ENCODE measurements around the gene DCUN1D2.

DCUN1D2 gene

DNA sequence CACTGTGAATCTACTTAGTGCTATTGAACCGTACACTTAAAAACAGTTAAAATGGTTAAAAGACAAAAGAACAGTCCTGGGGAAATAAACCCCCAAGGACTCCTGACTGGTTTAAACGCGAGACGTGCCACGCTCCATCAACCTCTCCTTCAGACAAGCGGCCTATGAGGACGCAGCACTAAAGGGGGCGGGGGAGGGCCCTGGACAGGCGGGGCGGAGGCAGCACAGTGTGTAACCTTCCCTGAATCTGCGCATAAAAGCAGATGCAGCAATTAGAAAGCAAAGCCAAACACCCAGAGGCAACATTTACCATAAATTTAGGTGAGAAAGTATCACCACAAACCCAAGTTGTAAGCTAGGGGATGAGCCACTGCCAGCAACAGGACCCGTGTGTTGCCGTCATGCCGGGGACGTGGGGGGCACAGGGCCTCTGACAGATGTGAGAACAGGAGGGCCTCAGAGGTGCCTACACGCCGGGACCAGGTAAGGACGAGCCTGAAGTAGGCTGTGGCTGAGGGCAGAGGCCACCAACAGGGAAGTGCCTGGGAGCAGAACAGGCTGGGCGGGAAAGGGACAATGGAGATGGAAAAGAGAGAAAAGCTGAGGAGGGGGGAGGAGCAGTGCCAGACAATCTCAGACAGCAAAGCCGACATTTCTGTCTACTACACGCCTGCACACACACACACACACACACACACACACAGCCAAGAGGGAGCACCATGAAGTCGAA lies 21.9 kb downstream of the DCUN1D2 start:
- peaks cover 4 to 44% (median 24%) of the 10 kb centered on the region in 3 donors for H3K36me3 ChIP-seq
- H3K4me3 ChIP-seq: no peak overlapping the region

DNA sequence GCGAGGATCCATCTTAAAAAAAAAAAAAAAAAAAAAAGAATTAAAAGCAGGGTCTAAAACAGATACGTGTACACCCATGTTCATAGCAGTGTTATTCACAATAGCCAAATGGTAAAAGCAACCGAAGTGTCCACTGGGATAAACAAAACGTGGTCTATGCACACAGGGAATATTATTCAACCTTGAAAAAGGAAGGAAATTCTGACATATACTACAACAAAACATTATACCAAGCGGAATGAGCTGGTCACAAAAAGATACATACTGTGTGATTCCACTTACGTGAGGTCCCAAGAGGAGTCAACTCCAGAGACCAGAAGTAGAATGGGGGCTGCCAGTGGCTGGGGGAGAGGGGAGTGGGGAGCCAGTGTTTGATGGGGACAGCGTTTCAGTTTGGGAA lies 22.5 kb downstream of the DCUN1D2 start:
- no peak overlapping the region for H3K4me3 ChIP-seq
- no peak overlapping the region for H3K27ac ChIP-seq
- H3K9me3 ChIP-seq: no peaks in the 10 kb centered on the region
- H3K36me3 ChIP-seq: peaks cover 0 to 40% (median 18%) of the 10 kb centered on the region in 3 donors
- no peak for DNase-seq
- TF ChIP-seq, protein P1, sequence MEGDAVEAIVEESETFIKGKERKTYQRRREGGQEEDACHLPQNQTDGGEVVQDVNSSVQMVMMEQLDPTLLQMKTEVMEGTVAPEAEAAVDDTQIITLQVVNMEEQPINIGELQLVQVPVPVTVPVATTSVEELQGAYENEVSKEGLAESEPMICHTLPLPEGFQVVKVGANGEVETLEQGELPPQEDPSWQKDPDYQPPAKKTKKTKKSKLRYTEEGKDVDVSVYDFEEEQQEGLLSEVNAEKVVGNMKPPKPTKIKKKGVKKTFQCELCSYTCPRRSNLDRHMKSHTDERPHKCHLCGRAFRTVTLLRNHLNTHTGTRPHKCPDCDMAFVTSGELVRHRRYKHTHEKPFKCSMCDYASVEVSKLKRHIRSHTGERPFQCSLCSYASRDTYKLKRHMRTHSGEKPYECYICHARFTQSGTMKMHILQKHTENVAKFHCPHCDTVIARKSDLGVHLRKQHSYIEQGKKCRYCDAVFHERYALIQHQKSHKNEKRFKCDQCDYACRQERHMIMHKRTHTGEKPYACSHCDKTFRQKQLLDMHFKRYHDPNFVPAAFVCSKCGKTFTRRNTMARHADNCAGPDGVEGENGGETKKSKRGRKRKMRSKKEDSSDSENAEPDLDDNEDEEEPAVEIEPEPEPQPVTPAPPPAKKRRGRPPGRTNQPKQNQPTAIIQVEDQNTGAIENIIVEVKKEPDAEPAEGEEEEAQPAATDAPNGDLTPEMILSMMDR (IDR thresholded peaks at IDR 0.05): no peak
- intact Hi-C loops (cut with DNase I; ENCODE audit: low total_unique reads): no loop called here
- no peaks in the 10 kb centered on the region for H3K27me3 ChIP-seq
- peaks cover 0 to 4% (median 0%) of the 10 kb centered on the region in 4 donors for H3K4me1 ChIP-seq

More for the DNA sequence above, 21.9 kb downstream of the DCUN1D2 start:
- TF ChIP-seq, protein P1 (IDR thresholded peaks at IDR 0.05): no peak
- DNase-seq: no peak
- no peak overlapping the region for H3K27ac ChIP-seq
- intact Hi-C loops (cut with DNase I; ENCODE audit: low total_unique reads): no loop called here
- H3K4me1 ChIP-seq: peaks cover 0 to 4% (median 0%) of the 10 kb centered on the region in 4 donors
- no peaks in the 10 kb centered on the region for H3K27me3 ChIP-seq
- H3K9me3 ChIP-seq: no peaks in the 10 kb centered on the region

DNA sequence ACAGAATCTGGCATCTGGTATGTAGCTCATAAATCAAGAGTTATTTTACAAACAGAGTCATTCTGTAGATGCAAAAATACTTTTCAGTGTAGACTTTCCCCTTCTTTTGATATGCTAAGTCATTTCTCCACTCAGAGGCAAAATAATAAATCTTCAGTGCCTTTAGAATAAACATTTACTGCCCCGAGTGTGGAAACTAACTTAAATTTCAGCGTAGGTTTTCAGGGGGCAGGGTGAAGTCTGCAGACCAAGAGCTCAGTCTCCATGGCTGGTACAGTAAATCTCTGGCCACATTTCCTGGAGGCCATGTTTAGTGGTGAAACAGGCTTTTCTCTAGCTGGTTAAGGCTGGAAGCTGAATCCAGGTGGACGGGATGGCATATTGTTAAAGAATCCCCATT lies 24.1 kb downstream of the DCUN1D2 start:
- Histone ChIP-seq H3K4me3 (no peak overlapping the region), H3K9me3 (no peaks in the 10 kb centered on the region), H3K36me3 (peaks cover 0 to 28% (median 21%) of the 10 kb centered on the region in 3 donors), H3K27me3 (no peaks in the 10 kb centered on the region), H3K4me1 (peaks cover 0 to 4% (median 0%) of the 10 kb centered on the region in 4 donors), H3K27ac (no peak overlapping the region)
- intact Hi-C loops (cut with DNase I; ENCODE audit: low total_unique reads): no loop called here
- no peak for DNase-seq
- TF ChIP-seq, protein P1 (IDR thresholded peaks at IDR 0.05): no peak

DNA sequence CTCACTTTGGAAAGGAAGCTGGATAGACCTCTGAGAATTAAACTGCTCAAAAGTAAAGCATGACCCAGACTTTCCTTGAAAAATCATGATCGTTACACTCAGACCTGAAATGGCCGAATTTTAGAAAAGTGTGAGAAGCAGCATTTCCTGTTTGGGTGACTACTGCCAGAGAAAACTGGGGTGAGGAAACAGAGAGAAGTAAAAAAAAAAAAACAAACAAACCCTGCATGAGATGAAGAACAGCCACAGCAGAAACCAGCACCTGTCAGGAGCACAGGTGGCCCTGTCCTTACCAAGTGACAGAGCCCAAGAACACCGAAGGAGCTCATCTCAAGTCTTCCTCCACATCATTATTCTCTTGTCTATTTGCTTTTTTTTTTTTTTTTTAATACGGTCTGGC lies 25.2 kb downstream of the DCUN1D2 start:
- TF ChIP-seq, protein P1 (IDR thresholded peaks at IDR 0.05): no peak
- Histone ChIP-seq H3K9me3 (no peaks in the 10 kb centered on the region), H3K27me3 (no peaks in the 10 kb centered on the region), H3K4me3 (no peak overlapping the region), H3K27ac (no peak overlapping the region), H3K4me1 (peaks cover 0 to 4% (median 0%) of the 10 kb centered on the region in 4 donors), H3K36me3 (peaks cover 10 to 36% (median 32%) of the 10 kb centered on the region in 3 donors)
- no peak for DNase-seq
- intact Hi-C loops (cut with DNase I; ENCODE audit: low total_unique reads): no loop called here

DNA sequence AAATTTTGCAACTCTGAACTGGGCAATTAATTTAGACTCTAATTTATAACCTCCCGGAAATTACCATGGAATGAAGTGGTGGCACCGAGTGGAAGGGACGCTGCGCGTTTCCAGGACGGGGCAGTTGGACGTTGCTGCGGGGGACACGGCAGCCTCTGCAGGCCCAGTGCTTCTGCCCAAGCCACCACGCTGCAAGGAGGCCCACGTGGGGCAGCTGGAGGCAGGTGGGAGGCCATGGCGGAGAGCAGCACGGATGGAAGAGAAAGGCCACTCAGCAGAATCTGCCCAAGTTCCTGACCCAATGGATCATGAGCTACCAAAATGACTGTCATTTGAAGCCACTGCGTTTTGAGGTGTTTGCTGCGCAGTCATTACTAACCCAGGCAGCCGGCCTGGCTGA lies 26.0 kb downstream of the DCUN1D2 start:
- peaks cover 0 to 4% (median 0%) of the 10 kb centered on the region in 4 donors for H3K4me1 ChIP-seq
- DNase-seq: no peak
- TF ChIP-seq, protein P1 (IDR thresholded peaks at IDR 0.05): no peak
- no peak overlapping the region for H3K27ac ChIP-seq
- no peaks in the 10 kb centered on the region for H3K9me3 ChIP-seq
- no peaks in the 10 kb centered on the region for H3K27me3 ChIP-seq
- intact Hi-C loops (cut with DNase I; ENCODE audit: low total_unique reads): no loop called here
- no peak overlapping the region for H3K4me3 ChIP-seq
- peaks cover 18 to 44% (median 40%) of the 10 kb centered on the region in 3 donors for H3K36me3 ChIP-seq

Data from tibial artery (tissue), 4 donors.